Epithelial cell of proximal tubule (primary cell): Measurements from ENCODE around the gene WNK1. TPM values are rescaled to one million over a fixed set of nuclear protein-coding genes. Genes with fewer than 3 reads are reported as not detected.
"Not testable (repeated sequence)": the region's sequence is repeated elsewhere in the genome, so short reads cannot be mapped to it uniquely, and the experiment has no call there.

ENCODE experiments used
- DNase-seq: peaks from one replicate; pipeline ENCODE4 v3.0.0-alpha.2; 2011; ENCODE audit warnings: low read depth
- H3K4me3 ChIP-seq: 2 replicates; pipeline ENCODE4 v1.5.1; 2011; ENCODE audit warnings: low read depth, mild to moderate bottlenecking, low read length
- CTCF ChIP-seq: conservative IDR thresholded peaks from 2 replicates; pipeline ENCODE4 v1.5.1; 2012; ENCODE audit warnings: low read depth, mild to moderate bottlenecking, low read length
- total RNA-seq: library from RNA; depleted of rRNA; stranded (reverse); fragments of >200 nt; gene quantifications from 2 replicates; pipeline ENCODE4 v1.2.3, GENCODE V29; 2015

Gene WNK1
- total RNA-seq, 1 donor from 2014 or later = 53.4 TPM

GRCh38 chr12:920676-921075 lies 168.3 kb downstream of the WNK1 start:
- DNase-seq = no peak
- no peak overlapping the region for H3K4me3 ChIP-seq
- no peak for TF ChIP-seq CTCF

- DNase-seq = no peak
- no peak overlapping the region for H3K4me3 ChIP-seq
- no peak for TF ChIP-seq CTCF
Measured at GRCh38 chr12:922285-922684, 169.9 kb downstream of the WNK1 start.

GRCh38 chr12:926641-927040 lies 174.3 kb downstream of the WNK1 start:
- H3K4me3 ChIP-seq = no peak overlapping the region
- no peak for TF ChIP-seq CTCF
- no peak for DNase-seq

- DNase-seq = no peak
- H3K4me3 ChIP-seq = no peak overlapping the region
- no peak for TF ChIP-seq CTCF
Measured at GRCh38 chr12:931060-931459, 178.7 kb downstream of the WNK1 start.

GRCh38 chr12:931591-931990 lies 179.2 kb downstream of the WNK1 start:
- no peak for DNase-seq
- H3K4me3 ChIP-seq = no peak overlapping the region
- TF ChIP-seq CTCF = no peak

GRCh38 chr12:935891-936290 lies 183.5 kb downstream of the WNK1 start:
- H3K4me3 ChIP-seq, DNase-seq: not testable (repeated sequence)

- no peak overlapping the region for H3K4me3 ChIP-seq
- DNase-seq = no peak
- TF ChIP-seq CTCF = no peak
Measured at GRCh38 chr12:936377-937345, 184.3 kb downstream of the WNK1 start.
